Endodermal cell (in vitro differentiated cells): ENCODE data around the gene STK39. TPM values are rescaled to one million over a fixed set of nuclear protein-coding genes. Genes with fewer than 3 reads are reported as not detected.

Experiments used
- DNase-seq: peaks from one replicate; pipeline ENCODE4 v3.0.0-alpha.2; 2017
- H3K27ac ChIP-seq: 2 replicates; pipeline ENCODE4 v1.5.1; 2013; ENCODE audit warnings: mild to moderate bottlenecking, low read depth, low read length, moderate library complexity
- H3K27me3 ChIP-seq: 2 replicates; pipeline ENCODE4 v1.6.1; 2013; ENCODE audit warnings: mild to moderate bottlenecking, low read length, moderate library complexity; ENCODE audit not compliant: insufficient read depth, control insufficient read depth, poor library complexity, severe bottlenecking
- H3K36me3 ChIP-seq: 2 replicates; pipeline ENCODE4 v1.7.0; 2013; ENCODE audit warnings: mild to moderate bottlenecking, low read length, moderate library complexity; ENCODE audit not compliant: control insufficient read depth, insufficient read depth
- H3K4me1 ChIP-seq: one replicate; pipeline ENCODE4 v1.7.0; 2013; ENCODE audit warnings: low read length; ENCODE audit not compliant: control insufficient read depth, insufficient read depth
- H3K4me3 ChIP-seq: 2 replicates; pipeline ENCODE4 v1.5.1; 2013; ENCODE audit warnings: mild to moderate bottlenecking, low read length, moderate library complexity
- H3K9ac ChIP-seq: 2 replicates; pipeline ENCODE4 v1.6.1; 2013; ENCODE audit warnings: mild to moderate bottlenecking, low read length, moderate library complexity; ENCODE audit not compliant: poor library complexity, severe bottlenecking; ENCODE audit errors: extremely low read depth
- H3K9me3 ChIP-seq: 2 replicates; pipeline ENCODE4 v1.6.1; 2013; ENCODE audit warnings: mild to moderate bottlenecking, low read length, moderate library complexity; ENCODE audit not compliant: control insufficient read depth
- H3K27ac Mint-ChIP-seq: 2 replicates; pipeline ENCODE4 v1.8.0; 2020; ENCODE audit warnings: mixed read lengths
- H3K27me3 Mint-ChIP-seq: 2 replicates; pipeline ENCODE4 v1.8.0; 2021; ENCODE audit warnings: mild to moderate bottlenecking, mixed read lengths; ENCODE audit not compliant: insufficient read depth
- H3K36me3 Mint-ChIP-seq: 2 replicates; pipeline ENCODE4 v1.8.0; 2020; ENCODE audit warnings: low read depth, mixed read lengths
- H3K4me1 Mint-ChIP-seq: 2 replicates; pipeline ENCODE4 v1.8.0; 2020; ENCODE audit warnings: mixed read lengths
- H3K4me3 Mint-ChIP-seq: 2 replicates; pipeline ENCODE4 v1.8.0; 2020; ENCODE audit warnings: mild to moderate bottlenecking, moderate library complexity, mixed read lengths
- H3K9me3 Mint-ChIP-seq: 2 replicates; pipeline ENCODE4 v1.8.0; 2020; ENCODE audit warnings: mild to moderate bottlenecking, mixed read lengths
- WGBS, 2 experiments: methylation state at CpG; one replicate each; pipeline versions ENCODE4 v1.1.5 to v1.1.7; 2013; ENCODE audit warnings: missing lambda C conversion rate in 2 of 2, mixed read lengths in 1 of 2; ENCODE audit not compliant: insufficient coverage in 1 of 2, insufficient read length in 1 of 2; 5-methylcytosine and 5-hydroxymethylcytosine counted together
- total RNA-seq, 2 donors: library from RNA; stranded (reverse); fragmentation: NEBNext Ultra II Directional in 1 of 2; extraction: Animal tissue kit (Norgen Biotek cat#: 25700) in 1 of 2; gene quantifications; 2 replicates in 1 of 2; 3 replicates in 1 of 2; pipeline ENCODE4 v1.2.1, GENCODE V29; 2021
- TF ChIP-seq, protein P1 (sequence below): fragments of 200-600 bp; sonication (generic); conservative IDR thresholded peaks from 2 replicates; pipeline ENCODE4 v1.5.0; 2021; ENCODE audit warnings: antibody characterized with exemption, mild to moderate bottlenecking

Gene STK39
- total RNA-seq, 2 donors from 2014 or later: 22.3 to 31.5 TPM

DNA sequence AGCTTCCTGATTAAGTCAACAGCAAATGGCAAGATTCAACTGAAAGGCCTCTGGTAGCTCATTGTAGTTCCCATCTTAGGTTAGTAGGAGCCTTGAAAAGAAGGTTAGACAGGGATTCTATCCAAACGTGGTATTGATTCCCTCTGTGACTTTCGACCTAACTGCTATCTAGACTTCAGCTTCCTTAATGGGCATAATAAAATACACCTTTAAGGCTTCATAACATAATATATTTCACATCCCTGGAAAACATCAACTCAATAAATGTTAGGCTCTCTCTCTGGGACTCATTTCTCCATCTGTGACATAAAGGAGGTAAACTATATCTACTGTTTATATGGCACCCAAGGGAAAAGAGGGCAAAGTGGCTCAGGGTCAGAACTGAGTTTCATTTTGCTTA, 60.9 kb downstream of the STK39 start:
- H3K4me1 ChIP-seq: no peaks in the 10 kb centered on the region
- TF ChIP-seq, protein P1, sequence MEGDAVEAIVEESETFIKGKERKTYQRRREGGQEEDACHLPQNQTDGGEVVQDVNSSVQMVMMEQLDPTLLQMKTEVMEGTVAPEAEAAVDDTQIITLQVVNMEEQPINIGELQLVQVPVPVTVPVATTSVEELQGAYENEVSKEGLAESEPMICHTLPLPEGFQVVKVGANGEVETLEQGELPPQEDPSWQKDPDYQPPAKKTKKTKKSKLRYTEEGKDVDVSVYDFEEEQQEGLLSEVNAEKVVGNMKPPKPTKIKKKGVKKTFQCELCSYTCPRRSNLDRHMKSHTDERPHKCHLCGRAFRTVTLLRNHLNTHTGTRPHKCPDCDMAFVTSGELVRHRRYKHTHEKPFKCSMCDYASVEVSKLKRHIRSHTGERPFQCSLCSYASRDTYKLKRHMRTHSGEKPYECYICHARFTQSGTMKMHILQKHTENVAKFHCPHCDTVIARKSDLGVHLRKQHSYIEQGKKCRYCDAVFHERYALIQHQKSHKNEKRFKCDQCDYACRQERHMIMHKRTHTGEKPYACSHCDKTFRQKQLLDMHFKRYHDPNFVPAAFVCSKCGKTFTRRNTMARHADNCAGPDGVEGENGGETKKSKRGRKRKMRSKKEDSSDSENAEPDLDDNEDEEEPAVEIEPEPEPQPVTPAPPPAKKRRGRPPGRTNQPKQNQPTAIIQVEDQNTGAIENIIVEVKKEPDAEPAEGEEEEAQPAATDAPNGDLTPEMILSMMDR: no peak
- H3K36me3 ChIP-seq: no peaks in the 10 kb centered on the region
- no peak overlapping the region for H3K4me3 Mint-ChIP-seq
- no peak overlapping the region for H3K9ac ChIP-seq
- no peaks in the 10 kb centered on the region for H3K9me3 ChIP-seq
- H3K36me3 Mint-ChIP-seq: no peaks in the 10 kb centered on the region
- 74 to 90% methylated on average over 2 of the region's 2 CpGs for WGBS, 2 experiments
- no peaks in the 10 kb centered on the region for H3K27me3 Mint-ChIP-seq
- H3K27me3 ChIP-seq: no peaks in the 10 kb centered on the region
- H3K9me3 Mint-ChIP-seq: no peaks in the 10 kb centered on the region
- peaks cover 49% of the 10 kb centered on the region for H3K4me1 Mint-ChIP-seq
- H3K27ac ChIP-seq: no peak overlapping the region
- H3K4me3 ChIP-seq: no peak overlapping the region
- no peak for DNase-seq
- H3K27ac Mint-ChIP-seq: no peak overlapping the region

DNA sequence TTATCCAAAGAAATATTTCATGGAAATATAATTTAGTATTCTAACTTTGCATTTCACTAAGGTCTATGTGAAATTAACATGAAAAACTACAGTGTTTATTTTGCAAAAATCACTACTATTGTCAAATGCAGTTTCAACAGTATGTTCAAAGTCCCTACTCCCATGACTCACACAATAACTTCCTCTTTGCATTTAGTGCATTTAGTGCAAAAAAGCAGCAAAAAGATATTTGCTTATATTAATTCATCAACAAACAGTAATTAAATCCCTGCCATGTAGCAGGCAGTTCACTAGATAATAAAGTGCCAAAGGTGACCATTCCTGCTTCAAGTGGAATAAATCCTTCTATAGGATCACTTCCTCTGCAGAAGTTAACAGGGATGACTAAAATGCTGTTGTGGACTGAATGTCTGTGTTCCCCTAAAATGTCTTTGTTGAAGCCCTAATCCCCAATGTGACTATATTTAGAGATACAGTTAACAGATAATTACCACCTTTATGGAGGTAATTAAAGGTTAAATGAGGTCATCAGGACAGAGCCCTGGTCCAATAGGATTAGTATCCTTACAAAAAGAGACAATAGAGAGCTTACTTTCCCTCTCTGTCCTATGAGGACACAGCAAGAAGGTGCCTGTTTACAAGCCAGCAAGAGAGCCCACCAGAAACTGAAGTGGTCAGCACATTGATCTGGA, 61.7 kb downstream of the STK39 start:
- no peaks in the 10 kb centered on the region for H3K9me3 Mint-ChIP-seq
- TF ChIP-seq, protein P1: no peak
- no peak for DNase-seq
- Histone ChIP-seq H3K4me1 (no peaks in the 10 kb centered on the region), H3K27ac (no peak overlapping the region), H3K9me3 (no peaks in the 10 kb centered on the region), H3K4me3 (no peak overlapping the region), H3K36me3 (no peaks in the 10 kb centered on the region), H3K9ac (no peak overlapping the region), H3K27me3 (no peaks in the 10 kb centered on the region)
- no peaks in the 10 kb centered on the region for H3K36me3 Mint-ChIP-seq
- no peaks in the 10 kb centered on the region for H3K27me3 Mint-ChIP-seq
- peaks cover 50% of the 10 kb centered on the region for H3K4me1 Mint-ChIP-seq
- H3K27ac Mint-ChIP-seq: no peak overlapping the region
- H3K4me3 Mint-ChIP-seq: no peak overlapping the region

DNA sequence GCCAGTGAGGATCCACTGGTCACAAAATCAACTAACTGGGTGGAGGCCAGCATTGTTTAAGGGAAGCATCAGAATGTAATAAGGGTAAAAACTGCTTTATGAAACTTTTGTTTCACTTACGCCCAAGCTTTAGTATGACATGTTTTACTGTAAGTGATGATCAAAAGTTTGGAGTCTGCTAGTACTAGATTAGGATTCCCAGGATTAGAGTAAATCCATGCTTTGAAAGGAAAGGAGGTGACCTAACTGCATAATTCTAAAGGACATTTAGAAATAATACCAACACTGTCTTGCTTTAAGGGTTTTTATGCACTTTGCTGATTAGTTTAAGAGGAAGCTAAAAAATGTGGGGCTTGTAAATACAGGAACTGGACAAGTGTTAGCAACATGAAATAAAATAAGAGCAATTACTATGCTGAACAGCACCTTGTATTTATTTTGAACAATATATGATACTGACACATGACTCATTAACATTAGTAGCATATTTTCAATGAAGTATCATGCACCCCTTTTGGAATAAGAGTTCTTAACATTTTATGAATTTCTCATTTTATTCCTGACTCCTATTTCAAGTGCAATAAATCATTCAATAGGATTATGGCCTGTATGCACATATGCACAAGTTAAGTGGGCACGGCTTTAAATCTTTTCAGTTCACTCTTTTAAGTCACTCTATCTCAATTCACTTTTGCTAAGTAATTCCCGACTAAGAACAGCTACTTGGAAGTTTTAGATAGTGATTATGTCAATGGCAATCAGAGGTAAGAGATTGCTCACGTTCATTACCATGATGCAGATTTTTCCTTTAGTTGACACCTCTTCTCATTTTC, 62.5 kb downstream of the STK39 start:
- H3K4me3 Mint-ChIP-seq: no peak overlapping the region
- H3K4me3 ChIP-seq: no peak overlapping the region
- no peaks in the 10 kb centered on the region for H3K9me3 Mint-ChIP-seq
- TF ChIP-seq, protein P1: no peak
- no peaks in the 10 kb centered on the region for H3K27me3 Mint-ChIP-seq
- 88 to 94% methylated on average over 2 to 4 of the region's 4 CpGs for WGBS, 2 experiments
- H3K27me3 ChIP-seq: no peaks in the 10 kb centered on the region
- no peaks in the 10 kb centered on the region for H3K4me1 ChIP-seq
- no peaks in the 10 kb centered on the region for H3K36me3 ChIP-seq
- H3K36me3 Mint-ChIP-seq: no peaks in the 10 kb centered on the region
- H3K9me3 ChIP-seq: no peaks in the 10 kb centered on the region
- no peak for DNase-seq
- H3K27ac Mint-ChIP-seq: no peak overlapping the region
- H3K27ac ChIP-seq: no peak overlapping the region
- H3K9ac ChIP-seq: no peak overlapping the region
- peaks cover 48% of the 10 kb centered on the region for H3K4me1 Mint-ChIP-seq
